Ascending aorta (tissue), 2 donors: Measurements from ENCODE around the gene TMUB1. TPM values are rescaled to one million over a fixed set of nuclear protein-coding genes. Genes with fewer than 3 reads are reported as not detected.

Source experiments
- DNase-seq, 2 donors: peaks; one replicate each; pipeline ENCODE4 v3.0.0-alpha.2; 2019; ENCODE audit warnings: low spot score in 2 of 2
- H3K27ac ChIP-seq, 2 donors: fragments of 200-600 bp; sonication (generic); one replicate each; pipeline ENCODE4 v1.5.1; 2016 to 2017; ENCODE audit warnings: mild to moderate bottlenecking in 1 of 2
- H3K27me3 ChIP-seq: fragments of 200-600 bp; sonication (generic); one replicate; pipeline ENCODE4 v1.5.1; 2017
- H3K36me3 ChIP-seq, 2 donors: fragments of 200-600 bp; sonication (generic); one replicate each; pipeline ENCODE4 v1.5.1; 2016
- H3K4me1 ChIP-seq, 2 donors: fragments of 200-600 bp; sonication (generic); one replicate each; pipeline ENCODE4 v1.5.1; 2016 to 2017; ENCODE audit warnings: mild to moderate bottlenecking in 1 of 2
- H3K4me3 ChIP-seq, 2 donors: fragments of 200-600 bp; sonication (generic); one replicate each; pipeline ENCODE4 v1.5.1; 2016 to 2017; ENCODE audit warnings: mild to moderate bottlenecking in 1 of 2
- H3K9me3 ChIP-seq, 2 donors: fragments of 200-600 bp; sonication (generic); one replicate each; pipeline ENCODE4 v1.5.1; 2016
- intact Hi-C: fragments of 100-400 bp; cut with DNase I; formaldehyde crosslinking; loops from one replicate; pipeline ENCODE4 v1.15.1; 2023
- total RNA-seq: library from RNA; depleted of rRNA; stranded (reverse); fragments of >200 nt; gene quantifications from one replicate; pipeline ENCODE4 v1.1.0, GENCODE V29; 2016
- TF ChIP-seq, protein P1 (sequence below), 3 experiments: fragments of 200-600 bp in 2 of 3; fragments of 450-650 bp in 1 of 3; sonication (generic) in 2 of 3; IDR thresholded peaks; one replicate each; pipeline ENCODE4 v1.5.1; 2016 to 2019; ENCODE audit warnings: antibody characterized with exemption in 3 of 3, mild to moderate bottlenecking in 1 of 3, moderate library complexity in 1 of 3

TMUB1 gene
- total RNA-seq, 1 donor from 2014 or later, result 143 TPM

DNA sequence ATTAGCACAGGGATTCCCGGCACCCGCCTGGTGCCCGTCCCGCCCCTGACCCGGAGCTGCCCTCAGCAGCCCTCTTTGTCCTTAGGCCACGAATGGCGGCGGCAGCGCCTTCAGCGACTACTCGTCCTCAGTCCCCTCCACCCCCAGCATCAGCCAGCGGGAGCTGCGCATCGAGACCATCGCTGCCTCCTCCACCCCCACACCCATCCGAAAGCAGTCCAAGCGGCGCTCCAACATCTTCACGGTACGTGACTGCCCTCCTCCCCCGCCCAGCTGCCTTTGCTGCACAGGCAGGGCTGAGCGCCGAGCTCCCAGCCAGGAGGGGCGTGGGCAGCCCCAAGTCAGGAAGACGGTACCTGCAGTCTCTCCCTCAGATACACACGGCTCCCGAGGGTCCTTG lies 36.6 kb upstream of the TMUB1 start:
- Histone ChIP-seq H3K36me3 (peaks cover 34 to 66% of the 10 kb centered on the region in 2 donors), H3K9me3 (no peaks in the 10 kb centered on the region), H3K27me3 (no peaks in the 10 kb centered on the region), H3K4me3 (no peak overlapping the region), H3K4me1 (peaks cover 0 to 2% of the 10 kb centered on the region in 2 donors), H3K27ac (no peak overlapping the region)
- TF ChIP-seq, protein P1, sequence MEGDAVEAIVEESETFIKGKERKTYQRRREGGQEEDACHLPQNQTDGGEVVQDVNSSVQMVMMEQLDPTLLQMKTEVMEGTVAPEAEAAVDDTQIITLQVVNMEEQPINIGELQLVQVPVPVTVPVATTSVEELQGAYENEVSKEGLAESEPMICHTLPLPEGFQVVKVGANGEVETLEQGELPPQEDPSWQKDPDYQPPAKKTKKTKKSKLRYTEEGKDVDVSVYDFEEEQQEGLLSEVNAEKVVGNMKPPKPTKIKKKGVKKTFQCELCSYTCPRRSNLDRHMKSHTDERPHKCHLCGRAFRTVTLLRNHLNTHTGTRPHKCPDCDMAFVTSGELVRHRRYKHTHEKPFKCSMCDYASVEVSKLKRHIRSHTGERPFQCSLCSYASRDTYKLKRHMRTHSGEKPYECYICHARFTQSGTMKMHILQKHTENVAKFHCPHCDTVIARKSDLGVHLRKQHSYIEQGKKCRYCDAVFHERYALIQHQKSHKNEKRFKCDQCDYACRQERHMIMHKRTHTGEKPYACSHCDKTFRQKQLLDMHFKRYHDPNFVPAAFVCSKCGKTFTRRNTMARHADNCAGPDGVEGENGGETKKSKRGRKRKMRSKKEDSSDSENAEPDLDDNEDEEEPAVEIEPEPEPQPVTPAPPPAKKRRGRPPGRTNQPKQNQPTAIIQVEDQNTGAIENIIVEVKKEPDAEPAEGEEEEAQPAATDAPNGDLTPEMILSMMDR (IDR thresholded peaks at IDR 0.05), result no peak
- intact Hi-C loops, result no loop called here
- DNase-seq, result no peak

DNA sequence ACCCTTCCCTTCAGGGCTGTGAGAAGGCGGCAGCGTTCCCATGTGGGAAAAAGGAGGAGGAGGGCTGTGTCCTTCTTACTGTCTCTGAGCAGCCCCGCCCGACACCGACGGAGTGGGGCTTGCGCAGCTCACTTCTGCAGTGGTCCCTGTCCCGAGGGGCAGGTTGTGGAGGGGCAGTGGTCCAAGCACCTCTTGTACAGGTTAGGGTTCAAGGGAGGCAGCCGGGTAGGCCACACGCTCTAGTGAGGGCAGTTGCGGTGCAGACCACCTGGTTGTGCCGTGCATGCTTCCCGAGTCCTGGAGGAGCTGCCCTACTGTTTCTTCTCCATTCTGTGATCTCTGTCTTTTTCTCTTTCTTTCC lies 35.7 kb upstream of the TMUB1 start:
- H3K4me3 ChIP-seq, result no peak overlapping the region
- intact Hi-C loops, result no loop called here
- H3K36me3 ChIP-seq, result peaks cover 34 to 66% of the 10 kb centered on the region in 2 donors
- no peak overlapping the region for H3K27ac ChIP-seq
- TF ChIP-seq, protein P1 (IDR thresholded peaks at IDR 0.05), result no peak
- no peak for DNase-seq
- no peaks in the 10 kb centered on the region for H3K27me3 ChIP-seq
- H3K9me3 ChIP-seq, result no peaks in the 10 kb centered on the region
- peaks cover 0 to 2% of the 10 kb centered on the region in 2 donors for H3K4me1 ChIP-seq

DNA sequence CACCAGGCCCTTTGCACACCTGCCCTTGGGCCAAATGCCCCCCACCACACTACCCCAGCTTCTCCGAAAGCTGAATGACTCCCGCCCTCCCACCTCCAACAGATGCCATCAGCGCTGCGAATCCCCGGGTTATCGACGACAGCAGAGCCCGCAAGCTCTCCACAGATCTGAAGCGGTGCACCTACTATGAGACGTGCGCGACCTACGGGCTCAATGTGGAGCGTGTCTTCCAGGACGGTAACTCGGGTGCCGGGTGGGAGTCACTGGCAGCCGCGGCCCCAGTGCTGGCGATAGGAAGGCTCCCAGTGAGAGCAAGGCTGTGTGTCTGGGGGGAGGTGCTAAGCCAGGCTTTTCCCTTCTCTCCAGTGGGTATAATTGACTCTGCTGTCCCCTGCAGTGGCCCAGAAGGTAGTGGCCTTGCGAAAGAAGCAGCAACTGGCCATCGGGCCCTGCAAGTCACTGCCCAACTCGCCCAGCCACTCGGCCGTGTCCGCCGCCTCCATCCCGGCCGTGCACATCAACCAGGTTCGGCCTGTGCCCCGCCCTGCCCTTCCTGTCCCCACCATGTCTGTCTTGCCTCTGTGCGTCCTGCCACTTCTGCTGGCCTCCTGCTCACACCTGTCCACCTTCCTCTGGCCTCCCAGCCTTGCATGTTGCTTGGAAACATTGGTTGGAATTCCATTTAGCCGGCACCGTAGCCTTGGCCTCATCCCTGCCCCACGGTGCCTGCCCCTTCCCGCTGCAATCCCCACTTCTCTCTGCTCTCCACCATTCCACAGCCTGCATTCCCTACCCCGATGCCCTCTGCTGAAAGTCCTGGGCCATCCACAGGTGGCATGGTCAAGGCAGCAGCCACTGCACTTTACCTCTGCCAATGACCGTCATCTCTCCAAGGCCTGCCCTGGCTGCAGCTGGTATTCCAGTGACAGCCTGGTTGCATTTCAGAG lies 35.1 kb upstream of the TMUB1 start:
- intact Hi-C loops, result no loop called here
- DNase-seq, result no peak
- no peaks in the 10 kb centered on the region for H3K27me3 ChIP-seq
- H3K4me1 ChIP-seq, result peaks cover 0 to 2% of the 10 kb centered on the region in 2 donors
- no peak overlapping the region for H3K4me3 ChIP-seq
- TF ChIP-seq, protein P1 (IDR thresholded peaks at IDR 0.05), result no peak
- H3K9me3 ChIP-seq, result no peaks in the 10 kb centered on the region
- no peak overlapping the region for H3K27ac ChIP-seq
- H3K36me3 ChIP-seq, result peaks cover 34 to 60% of the 10 kb centered on the region in 2 donors

DNA sequence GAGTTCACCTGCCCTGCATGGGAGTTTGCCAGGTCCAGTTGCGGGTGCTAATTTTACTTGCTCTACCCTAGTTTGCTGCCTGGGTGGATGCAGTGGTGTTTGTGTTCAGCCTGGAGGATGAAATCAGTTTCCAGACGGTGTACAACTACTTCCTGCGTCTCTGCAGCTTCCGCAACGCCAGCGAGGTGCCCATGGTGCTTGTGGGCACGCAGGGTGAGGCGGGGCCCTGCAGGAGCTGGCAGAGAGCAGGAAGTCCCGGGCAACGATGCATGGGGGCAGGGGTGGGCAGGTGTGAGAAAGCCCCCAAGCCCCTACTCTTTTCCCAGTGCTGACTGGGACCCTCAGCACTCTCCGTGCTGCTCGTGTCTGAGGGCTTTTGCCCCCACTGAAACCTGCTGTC lies 34.3 kb upstream of the TMUB1 start:
- no peaks in the 10 kb centered on the region for H3K9me3 ChIP-seq
- H3K27me3 ChIP-seq, result no peaks in the 10 kb centered on the region
- H3K36me3 ChIP-seq, result peaks cover 34 to 52% of the 10 kb centered on the region in 2 donors
- H3K27ac ChIP-seq, result no peak overlapping the region
- DNase-seq, result no peak
- H3K4me3 ChIP-seq, result no peak overlapping the region
- TF ChIP-seq, protein P1 (IDR thresholded peaks at IDR 0.05), result no peak
- H3K4me1 ChIP-seq, result peaks cover 0 to 2% of the 10 kb centered on the region in 2 donors
- intact Hi-C loops, result no loop called here

DNA sequence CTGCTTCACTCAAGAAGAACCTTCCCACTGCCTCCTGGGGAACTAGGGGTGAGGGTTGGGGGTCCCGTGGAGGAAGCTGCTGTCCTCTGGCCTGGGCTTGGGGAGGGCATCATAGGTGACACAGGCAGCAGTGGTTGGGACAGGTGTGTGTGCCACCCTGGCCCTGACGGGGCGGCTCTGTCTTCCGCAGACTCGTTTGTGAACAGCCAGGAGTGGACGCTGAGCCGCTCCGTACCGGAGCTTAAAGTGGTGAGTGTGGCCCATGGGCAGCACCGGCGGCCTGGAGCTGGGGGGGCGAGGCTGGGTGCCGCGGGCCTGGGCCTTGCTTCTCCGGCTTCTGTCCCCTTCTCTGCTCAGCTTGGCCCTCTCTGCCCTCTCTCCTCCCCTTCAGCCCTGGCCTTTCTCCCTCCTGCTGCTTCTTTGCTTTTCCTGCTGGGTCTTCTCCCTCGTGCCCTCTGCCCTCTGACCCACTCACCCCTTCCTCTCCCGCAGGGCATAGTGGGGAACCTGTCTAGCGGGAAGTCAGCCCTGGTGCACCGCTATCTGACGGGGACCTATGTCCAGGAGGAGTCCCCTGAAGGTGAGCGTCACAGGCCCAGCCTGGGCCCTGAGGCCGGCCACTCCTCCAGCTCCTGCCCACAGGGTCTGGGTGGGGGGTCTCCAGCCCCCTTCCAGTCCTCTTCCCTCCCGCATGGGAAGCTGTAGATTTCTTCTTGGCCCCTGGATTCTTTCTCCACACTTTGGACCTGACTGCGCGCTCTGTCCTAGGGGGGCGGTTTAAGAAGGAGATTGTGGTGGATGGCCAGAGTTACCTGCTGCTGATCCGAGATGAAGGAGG lies 33.5 kb upstream of the TMUB1 start:
- intact Hi-C loops, result no loop called here
- Histone ChIP-seq H3K36me3 (peaks cover 34 to 49% of the 10 kb centered on the region in 2 donors), H3K4me1 (peaks cover 0 to 2% of the 10 kb centered on the region in 2 donors), H3K4me3 (no peak overlapping the region), H3K27ac (no peak overlapping the region), H3K27me3 (no peaks in the 10 kb centered on the region), H3K9me3 (no peaks in the 10 kb centered on the region)
- DNase-seq, result no peak
- TF ChIP-seq, protein P1 (IDR thresholded peaks at IDR 0.05), result no peak
